Hematopoietic multipotent progenitor cell treated with erythropoietin and hydrocortisone succinate and interleukin-3 and kit ligand, for 17 days (in vitro differentiated cells): ENCODE measurements around the gene NAA10.
A peak's percentile ranks its signal among the peaks of the same experiment; 100 is the strongest.

Experiments
- DNase-seq: peaks from one replicate; pipeline ENCODE4 v3.0.0-alpha.2; 2015; ENCODE audit warnings: low spot score

NAA10 gene

DNA sequence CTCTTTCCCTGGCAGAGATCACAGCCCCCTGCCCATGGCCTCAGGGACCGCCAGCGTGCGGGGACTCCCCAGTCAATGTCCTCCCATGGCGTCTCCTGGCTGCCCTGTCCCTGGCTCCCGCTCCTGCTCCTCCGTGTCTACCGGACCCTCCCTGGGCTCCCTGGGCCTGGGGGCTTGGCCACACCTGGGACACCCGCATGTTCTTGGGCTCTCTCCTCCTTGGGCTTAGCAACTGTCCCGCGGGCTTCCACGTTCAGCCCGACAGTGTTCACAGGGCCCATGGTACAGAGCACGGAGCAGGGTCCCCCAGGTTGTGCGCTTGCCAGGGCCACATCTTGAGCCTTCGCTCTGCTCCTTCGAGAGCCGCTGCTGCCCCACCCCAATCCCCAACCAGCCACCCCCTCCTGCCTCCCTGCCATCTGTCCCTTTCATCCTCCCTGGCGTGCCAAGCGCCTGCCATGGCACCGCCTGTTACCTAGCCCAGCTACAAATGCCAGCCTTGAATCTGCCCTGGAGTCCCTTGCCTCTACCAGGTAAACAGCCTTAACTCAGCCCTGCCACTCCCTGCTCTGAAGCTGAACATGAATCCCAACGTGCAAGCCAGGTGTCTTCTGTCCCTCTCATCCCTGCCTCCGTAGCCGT, 26.5 kb downstream of the NAA10 start:
- DNase-seq: no peak

DNA sequence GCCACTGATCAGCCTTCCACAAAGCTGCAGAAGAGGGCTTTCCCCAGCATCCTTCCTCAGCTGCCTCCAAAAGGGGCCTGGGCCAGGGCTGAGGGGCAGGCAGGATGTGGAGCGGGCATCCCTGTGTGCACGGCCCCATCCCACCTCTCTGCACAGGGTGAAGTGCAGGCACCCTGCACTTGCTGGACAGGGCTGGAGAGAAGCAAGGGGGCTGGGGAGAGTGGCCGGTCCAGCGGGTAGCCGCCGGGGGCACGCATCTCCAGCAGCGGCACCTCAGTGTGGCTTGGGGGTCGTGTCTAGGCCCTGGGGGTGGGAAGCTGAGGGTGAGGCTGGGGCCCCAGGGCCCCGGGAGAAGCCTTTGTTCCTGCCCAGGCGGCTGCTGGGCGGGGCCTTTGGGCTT, 27.4 kb downstream of the NAA10 start:
- DNase-seq: no peak

DNA sequence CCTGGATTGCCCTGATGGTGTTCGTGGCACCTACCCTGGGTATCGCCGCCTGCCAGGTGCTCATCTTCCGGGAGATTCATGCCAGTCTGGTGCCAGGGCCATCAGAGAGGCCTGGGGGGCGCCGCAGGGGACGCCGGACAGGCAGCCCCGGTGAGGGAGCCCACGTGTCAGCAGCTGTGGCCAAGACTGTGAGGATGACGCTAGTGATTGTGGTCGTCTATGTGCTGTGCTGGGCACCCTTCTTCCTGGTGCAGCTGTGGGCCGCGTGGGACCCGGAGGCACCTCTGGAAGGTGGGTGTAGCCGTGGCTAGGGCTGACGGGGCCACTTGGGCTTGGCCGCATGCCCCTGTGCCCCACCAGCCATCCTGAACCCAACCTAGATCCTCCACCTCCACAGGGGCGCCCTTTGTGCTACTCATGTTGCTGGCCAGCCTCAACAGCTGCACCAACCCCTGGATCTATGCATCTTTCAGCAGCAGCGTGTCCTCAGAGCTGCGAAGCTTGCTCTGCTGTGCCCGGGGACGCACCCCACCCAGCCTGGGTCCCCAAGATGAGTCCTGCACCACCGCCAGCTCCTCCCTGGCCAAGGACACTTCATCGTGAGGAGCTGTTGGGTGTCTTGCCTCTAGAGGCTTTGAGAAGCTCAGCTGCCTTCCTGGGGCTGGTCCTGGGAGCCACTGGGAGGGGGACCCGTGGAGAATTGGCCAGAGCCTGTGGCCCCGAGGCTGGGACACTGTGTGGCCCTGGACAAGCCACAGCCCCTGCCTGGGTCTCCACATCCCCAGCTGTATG, 28.5 kb downstream of the NAA10 start:
- no peak for DNase-seq

DNA sequence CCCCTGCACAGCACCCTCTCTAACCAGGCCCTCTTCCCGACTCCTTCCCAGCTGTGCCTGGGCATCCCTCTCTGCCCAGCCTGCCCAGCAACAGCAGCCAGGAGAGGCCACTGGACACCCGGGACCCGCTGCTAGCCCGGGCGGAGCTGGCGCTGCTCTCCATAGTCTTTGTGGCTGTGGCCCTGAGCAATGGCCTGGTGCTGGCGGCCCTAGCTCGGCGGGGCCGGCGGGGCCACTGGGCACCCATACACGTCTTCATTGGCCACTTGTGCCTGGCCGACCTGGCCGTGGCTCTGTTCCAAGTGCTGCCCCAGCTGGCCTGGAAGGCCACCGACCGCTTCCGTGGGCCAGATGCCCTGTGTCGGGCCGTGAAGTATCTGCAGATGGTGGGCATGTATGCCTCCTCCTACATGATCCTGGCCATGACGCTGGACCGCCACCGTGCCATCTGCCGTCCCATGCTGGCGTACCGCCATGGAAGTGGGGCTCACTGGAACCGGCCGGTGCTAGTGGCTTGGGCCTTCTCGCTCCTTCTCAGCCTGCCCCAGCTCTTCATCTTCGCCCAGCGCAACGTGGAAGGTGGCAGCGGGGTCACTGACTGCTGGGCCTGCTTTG, 29.2 kb downstream of the NAA10 start:
- no peak for DNase-seq

DNA sequence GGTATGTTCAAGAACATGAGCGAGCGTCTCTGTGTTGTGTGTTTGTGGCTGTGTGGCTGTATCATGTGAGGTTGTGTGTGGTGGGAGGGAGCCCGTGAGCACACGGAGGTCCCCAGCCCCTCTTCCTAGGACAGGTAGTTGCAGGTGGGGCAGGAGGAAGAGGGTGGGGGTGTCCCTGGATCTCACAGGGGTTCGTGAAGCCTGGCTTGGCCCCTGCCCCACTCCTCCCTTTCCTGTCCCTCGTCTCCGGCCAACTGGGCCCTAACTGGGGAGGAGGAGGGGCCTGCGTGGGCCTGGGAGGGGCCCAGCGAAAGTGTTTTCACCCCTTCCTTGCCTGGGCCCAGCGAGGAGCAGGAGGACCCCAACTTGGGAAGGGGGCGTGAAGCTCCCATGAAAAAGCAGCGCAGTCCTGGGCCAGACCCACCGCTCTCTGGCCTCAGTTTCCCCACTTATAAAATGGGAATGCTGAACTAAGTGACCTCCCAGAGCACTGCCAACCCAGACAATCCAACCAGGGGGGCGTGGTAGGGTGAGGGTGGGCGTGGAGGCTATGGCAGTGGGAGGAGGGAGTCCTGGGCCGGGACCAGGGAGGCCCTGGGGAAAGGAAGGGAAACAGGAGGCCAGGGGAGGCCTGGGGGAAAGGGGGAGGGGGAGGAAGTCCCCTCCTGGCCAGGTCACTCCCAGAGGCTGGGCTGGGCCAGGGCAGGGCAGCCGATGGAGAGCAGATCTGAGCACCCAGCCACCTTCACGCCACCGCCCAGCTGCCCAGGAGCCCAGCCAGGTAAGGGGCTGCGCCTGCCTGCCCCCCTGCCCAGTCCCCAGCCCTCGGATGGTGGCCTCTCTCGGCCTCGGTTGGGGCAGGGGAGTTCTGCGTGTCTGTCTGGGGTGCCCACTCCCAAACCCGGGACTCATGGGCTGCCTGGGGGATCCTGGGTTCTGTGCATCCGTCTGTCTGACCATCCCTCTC, 30.6 kb downstream of the NAA10 start, which contains the start of gene AVPR2:
TSS of gene AVPR2 (plus strand) at position 683 of the 967 bp plus-strand sequence. CDS start 473 bp downstream, outside the sequence.
- no peak for DNase-seq

DNA sequence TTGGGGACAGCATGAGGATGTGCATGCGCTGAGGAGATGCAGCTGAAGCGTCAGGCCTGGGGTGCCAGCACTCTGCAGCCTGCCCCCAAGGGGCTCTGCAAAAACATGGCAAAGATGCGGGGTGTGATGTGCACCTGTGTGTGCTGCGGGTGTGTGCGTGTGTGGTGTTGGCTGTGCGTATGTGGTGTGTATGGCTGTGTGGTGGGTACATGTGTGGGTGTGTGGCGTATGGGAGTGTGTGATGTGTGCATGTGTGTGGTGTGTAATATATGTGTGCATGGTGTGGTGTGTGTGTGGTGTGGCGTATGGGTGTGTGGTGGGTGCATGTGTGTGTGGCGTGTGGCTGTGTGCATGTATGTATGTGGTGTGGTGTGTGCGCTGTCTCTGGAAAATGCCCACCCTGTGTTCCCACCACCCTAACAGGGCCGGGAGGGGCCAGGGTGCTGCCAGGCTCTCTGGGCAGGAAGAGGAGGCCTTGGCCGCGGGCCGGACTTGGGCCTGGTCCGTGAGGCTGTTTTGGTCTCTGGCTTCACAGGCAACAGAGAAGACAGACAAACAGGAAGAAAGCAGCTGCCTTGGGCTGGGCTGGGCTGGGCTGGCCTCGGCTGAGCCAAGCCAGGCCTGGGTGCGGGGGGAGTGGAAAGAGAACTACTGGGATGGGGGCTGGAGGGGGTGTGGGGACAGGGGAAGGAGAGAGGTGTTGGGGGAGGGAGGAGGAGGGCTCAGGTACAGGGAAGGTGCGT, 31.4 kb downstream of the NAA10 start:
- no peak for DNase-seq

DNA sequence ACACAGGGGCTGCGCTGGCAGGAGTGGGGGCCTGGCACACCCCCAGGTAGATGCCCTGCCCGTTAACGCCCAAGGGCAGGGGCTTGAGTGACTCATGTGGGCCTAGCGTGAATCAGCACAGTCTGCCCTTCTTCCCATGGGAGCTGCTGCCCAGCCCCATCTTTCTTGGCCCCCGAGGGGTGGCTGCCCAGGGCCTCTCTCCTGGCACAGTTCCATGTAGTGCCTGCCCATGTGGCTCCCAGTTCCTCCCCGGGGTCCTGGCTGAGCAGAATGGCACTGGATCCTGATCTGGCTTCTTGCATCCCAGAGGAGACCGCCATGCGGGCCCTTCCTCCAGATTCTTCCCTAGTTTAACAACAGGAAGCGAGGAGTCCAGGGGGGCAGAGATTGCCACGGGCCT, 32.5 kb downstream of the NAA10 start:
- no peak for DNase-seq

DNA sequence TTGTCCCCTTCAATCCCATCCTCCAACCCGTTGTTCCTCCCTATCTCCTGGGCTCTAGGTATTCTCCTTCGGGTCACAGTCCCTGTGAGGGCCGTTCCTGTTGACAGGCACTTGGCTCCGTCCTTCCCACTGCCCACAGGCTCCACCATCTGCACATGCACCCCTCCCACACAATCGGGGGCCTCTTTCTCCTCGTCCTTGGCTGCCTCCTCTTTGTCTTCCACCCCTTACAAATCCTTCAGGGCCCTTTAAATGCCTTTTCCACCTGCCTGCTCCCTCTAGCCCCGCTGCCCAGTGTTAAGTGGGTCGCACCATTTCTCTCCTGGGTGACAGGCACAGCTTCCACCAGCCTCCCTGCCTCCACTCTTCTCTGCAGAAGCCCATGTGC, 33.1 kb downstream of the NAA10 start:
- no peak for DNase-seq

DNA sequence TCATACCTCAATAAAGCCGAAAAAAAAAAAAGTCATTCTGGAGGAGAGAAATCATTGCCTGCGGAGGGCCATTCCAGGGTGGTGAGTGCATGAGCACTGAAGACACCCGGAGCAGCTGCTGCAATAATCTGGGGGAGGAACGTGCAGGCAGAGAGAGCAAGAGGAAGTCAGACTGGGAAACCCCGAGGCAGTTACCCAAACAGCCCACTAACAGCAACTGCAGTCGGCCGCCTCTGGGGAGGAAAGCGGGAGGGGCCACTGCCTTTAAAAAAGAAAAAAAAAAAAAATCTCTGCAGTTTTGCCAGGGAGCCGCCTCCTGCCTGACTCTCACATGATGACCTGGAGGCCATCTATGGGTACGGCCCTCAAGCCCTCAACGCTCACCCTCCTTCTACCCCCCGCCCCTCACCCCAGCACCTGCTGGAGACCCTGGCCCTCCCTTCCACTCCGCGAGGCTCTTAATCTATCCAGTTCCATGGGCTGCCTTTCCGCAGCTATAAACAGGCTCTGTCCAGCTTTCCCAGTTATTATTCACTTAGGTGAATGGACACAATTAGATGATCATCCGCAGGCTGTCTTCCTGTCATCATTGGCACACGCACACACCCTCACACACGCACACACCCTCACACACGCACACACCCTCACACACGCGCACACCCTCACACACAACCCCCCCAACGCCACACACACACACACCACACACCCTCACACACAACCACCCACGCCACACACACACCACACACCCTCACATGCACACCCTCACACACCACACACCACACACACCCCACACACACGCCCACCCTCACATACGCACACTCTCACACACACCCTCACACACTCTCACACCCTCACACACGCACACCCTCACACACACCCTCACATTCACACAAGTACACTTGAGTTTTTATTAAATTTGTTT, 33.7 kb downstream of the NAA10 start:
- DNase-seq: no peak

DNA sequence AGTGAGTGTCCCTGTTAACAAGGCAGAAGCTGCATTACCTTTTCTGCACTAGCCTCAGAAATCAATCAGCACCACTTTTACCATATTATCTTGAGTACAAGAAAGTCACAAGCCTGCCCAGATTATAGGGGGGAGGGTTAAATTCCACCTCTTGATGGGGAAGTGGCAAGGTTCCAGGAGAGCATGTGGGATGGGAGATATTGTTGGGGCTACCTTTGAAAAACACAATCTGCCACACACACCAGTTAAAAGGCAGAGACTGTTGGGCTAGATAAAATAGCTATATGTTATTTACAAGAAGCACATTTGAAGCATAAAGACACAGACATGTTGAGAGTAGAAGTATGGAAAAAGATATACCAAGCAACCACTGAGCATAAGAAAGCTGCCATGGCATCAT, 36.9 kb downstream of the NAA10 start:
- peak; percentile 31 for DNase-seq

DNA sequence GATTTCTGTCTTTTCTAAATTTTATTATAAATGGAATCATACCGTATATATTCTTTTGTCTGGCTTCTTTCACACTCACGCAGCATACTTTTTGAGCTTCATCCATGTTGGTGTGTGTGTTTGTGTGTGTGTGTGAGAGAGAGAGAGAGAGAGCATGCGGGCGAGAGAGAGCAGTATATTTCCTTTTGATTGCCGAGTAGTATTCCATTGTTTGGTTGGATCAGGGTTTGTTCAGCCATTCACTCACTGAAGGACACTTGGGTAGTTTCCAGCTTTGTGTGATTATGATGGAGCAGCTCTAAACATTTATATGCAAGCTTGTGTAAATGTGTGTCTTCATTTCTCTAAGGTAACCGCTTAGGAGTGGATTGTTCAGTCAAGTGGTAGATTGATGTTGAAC, 45.7 kb downstream of the NAA10 start:
- no peak for DNase-seq

DNA sequence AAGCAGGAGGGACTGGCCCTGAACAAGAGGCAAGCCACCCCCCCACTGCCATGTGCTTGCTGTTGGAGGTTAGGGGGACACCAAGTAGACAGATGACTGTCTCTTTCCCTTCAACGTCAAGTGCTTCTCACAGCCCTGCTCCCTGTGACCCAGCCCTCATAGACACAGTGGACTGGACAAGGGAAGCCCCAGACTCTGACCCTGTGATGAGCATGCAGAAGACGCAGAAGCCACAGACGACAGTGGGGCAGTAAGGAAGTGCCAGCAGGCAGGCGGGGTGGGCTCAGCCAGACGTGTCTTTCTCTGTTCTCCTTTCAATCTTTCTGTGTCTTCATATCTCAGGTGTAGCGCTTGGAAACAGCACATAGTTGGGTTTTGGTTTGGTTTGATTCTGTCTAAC, 46.5 kb downstream of the NAA10 start:
- DNase-seq: no peak

DNA sequence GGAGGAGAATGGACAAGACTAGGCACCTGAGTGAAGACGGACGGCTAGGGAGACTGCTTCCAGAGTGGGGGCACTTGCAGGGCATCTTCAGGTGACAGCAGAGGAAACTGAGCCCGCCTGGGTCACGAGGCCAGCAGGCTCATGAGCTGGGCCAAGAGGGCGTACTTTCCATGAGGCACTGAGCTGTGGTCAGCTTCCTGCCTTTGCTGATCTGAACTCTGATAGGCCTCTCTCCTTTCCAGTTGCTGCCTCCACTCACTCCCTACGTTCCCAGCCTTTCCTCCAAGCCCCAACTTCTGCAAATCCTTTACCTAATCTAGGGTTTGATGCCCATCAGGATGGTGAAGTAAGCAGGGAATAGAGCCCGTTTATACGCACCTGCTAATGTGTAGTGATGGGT, 47.5 kb downstream of the NAA10 start:
- DNase-seq: no peak

DNA sequence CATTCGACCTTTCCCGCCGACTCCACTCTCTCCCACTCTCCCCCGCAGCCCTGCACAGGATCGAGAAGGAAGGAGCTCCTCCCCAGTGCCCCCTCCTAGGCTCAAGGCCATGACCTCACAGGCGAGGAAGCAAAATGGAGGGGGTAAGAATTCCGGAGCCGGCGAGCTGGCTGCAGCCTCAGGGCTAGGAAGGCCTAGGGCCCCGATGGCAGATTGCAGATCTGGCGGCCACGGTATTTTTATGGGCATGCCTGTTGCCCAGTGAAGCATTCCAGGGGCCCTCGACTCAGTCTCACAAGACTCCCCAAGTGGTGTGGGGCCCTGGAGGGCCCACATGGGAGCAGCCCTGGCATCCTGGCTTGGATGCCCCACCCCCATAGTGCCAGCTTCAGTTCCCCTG, 47.9 kb downstream of the NAA10 start:
- no peak for DNase-seq

DNA sequence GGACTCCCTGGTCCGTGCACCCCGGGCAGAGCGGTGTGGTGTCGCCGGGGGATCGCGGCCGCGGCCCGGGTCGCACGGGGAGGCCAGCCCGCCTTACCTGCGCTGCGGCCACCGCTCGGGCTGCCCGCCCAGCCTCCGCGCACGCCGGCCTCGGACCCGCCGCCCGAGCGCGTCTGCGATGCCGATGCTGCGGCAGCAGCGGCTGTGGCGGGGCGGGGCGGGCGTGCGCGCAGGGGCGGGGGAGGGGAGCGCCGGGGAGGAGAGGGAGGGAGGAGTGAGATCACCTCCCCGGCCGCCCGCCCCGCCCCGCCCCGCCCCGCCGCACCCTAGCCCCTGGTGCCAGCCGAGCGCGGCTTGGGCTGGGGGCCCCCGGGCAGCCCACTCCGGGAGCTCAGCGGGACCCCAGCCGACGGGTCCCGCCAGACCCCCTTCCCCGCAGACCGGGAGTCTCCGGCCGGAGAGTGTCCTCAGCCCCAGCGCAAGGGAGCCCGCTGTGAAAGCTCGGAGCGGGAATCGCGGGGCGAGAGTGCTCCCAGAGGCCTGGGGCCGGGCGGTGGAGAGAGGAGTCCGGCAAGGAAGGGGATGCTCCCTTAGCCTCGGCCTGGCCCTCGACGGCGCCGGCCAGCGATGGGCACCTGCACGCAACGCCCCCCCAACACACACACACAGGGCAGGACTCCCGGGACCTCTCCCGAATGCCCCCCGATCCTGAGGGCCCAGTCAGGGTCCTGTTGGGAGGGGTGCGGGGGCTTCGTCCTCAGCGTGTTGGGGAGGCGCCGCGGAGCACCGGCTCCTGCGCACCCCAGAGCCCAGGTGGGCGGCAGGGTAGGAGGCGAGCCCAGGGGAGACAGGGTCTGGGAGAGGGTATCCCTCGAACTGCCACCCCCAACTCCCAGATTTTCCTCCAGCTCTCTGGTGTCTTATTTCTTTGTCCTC, 48.6 kb downstream of the NAA10 start, which contains the start of gene L1CAM:
TSS of gene L1CAM (minus strand) at position 206 of the 936 bp plus-strand sequence. CDS start 10,337 bp downstream, outside the sequence.
- DNase-seq: no peak

DNA sequence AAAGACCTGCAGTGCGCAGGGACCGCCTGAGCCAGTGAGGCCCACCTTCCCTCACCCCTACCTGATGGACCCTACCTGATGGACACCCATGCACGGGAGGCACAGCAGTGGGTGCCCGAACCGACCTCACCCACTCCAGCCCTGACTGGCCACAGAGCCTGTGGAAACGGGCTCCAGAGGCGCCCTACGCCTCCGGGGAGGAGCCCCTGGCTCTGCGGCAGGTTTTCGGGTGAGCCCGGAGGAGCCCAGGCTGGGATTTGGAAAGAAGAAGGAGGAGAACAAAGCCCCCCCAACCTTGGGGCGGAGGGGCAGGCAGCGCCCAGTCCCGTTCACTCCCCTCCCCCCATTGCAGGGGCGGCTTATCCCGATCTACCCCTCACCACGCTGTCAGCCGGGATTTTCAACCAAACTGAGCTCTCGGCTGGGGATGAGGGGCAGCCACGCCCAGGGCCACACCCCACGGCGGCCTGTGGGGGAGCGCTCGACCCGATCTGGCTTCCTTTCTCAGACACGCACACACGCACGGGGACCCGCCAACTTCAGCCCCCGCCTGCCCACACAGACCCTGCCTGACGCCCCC, 49.5 kb downstream of the NAA10 start:
- DNase-seq: no peak

DNA sequence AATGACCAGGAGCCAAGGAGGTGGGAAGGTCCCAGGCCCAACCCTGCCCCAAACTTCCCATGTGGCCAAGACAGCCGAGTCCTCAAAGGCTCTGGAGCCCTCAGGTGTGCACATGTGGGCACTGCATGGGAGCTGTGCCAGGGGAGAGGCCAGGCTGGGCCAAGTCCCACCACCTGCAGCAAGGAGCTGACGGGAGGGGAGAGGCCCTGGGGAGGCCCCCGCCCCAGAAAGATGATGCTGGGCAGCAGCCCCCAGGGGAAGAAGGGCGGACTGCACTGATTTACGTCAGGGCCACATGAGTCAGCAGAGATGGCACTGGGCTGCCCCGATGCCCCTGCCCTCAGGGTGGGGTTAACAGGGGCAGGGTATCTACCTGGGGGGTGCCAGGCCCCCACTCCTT, 50.2 kb downstream of the NAA10 start:
- DNase-seq: no peak

DNA sequence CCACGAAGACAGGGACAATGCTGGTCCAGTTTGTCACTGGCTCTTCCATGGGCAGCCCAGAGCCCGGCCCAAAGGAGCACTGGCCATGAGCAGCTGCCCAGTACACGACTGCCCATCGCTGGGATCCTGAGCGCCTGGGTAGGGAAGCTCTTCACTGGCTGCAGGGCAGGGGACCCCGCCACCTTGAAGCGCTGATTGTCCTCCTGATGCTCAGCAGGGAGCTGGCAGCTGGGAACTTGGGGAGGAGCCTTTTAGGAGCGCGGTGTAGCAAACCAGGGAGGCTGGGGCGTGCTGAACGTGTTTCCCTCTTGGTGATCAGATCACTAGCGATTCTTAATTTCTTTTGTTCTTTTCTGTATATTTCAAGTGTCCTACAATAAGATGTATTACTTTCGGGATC, 50.7 kb downstream of the NAA10 start:
- no peak for DNase-seq
